ENCODE measurements around the gene POLR3A. TPM values are rescaled to one million over a fixed set of nuclear protein-coding genes. Genes with fewer than 3 reads are reported as not detected.
"Not testable (repeated sequence)": the region's sequence is repeated elsewhere in the genome, so short reads cannot be mapped to it uniquely, and the experiment has no call there.

POLR3A gene
- 10 to 100 TPM in 1 of 6 donors, 1 to 10 TPM in 4, under 1 TPM in 1; 0.92 to 11.2 (median 6.8) TPM for polyA plus RNA-seq (ENCODE audit: low read depth in 6 of 6)

DNA sequence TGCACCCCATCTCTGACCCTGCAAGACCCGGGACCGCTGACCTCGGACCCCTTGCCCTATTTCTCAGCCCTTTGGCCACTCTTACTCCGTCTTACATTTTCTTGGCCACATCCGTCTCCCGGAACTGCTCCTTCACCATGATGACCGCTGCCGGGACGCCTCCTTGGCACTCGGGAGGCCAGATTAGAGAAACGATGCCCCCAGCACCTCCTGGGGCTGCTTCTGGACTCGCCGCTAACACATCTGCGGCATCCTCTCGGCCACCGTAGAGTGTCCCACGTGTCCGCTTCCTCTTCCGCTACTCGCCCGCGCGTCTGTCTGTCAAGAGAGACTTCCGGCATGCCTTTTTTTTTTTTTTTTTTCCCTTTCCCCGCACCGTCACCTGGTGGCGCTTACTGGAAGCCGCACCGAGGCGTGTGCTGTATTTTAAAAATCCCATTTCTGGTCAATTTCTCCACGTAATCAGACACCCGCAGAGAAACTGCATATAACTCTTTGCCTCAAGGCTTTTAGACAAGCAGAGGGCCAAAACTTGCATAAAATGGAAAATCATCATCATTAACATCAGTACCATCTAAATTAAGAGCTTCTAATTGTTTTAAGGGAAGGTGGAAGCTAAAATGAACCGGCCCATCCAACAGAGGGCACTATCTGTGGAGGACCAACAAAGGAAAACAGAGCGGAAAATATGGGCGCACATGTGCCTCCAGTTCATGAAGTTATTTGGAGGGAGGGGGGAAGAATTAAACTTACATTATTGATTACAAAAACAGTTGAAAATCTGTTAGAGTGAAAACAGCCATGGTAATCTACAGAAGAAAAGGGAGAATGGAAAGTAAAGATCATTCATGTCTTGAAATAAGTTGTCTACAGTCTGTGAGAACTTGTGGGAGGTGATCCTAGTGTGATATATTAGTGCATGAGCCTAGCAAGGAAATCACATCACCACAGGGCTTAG lies at the start of gene POLR3A:
TSS of gene POLR3A (minus strand) at position 247 of the 958 bp plus-strand sequence. CDS start at position 139, 108 bp downstream.
- Mint-ChIP-seq H3K27ac (peak within 1 kb of the TSS; percentile 93 to 98 (median 94)), H3K4me3 (peak within 1 kb of the TSS; percentile 94 to 100 (median 99)), H3K27me3 (no peaks in the 10 kb centered on the region), H3K9me3 (peaks cover 0 to 3% (median 0%) of the 10 kb centered on the region in 7 donors), H3K4me1 (peaks cover 30 to 41% (median 37%) of the 10 kb centered on the region in 3 donors), H3K36me3 (peaks cover 15 to 27% of the 10 kb centered on the region in 2 donors)
- ATAC-seq (ENCODE audit: low read depth in 2 of 2) (peak; percentile 56 to 64), DNase-seq (peak; percentile 91)

GRCh38 chr10:78078539-78079330 lies 49.4 kb upstream of the POLR3A start:
- ATAC-seq (ENCODE audit: low read depth in 2 of 2), result no peak
- H3K27ac Mint-ChIP-seq, result no peak overlapping the region

DNA sequence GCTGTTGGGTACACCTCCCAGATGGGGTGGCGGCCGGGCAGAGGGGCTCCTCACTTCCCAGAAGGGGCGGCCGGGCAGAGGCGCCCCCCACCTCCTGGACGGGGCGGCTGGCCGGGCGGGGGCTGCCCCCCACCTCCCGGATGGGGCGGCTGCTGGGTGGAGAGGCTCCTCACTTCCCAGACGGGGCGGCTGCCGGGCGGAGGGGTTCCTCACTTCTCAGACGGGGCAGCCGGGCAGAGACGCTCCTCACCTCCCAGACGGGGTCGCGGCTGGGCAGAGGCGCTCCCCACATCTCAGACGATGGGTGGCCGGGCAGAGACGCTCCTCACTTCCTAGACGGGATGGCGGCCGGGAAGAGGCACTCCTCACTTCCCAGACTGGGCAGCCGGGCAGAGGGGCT lies 46.5 kb upstream of the POLR3A start:
- DNase-seq; ATAC-seq (ENCODE audit: low read depth in 2 of 2); H3K4me3 Mint-ChIP-seq; H3K36me3 Mint-ChIP-seq; H3K4me1 Mint-ChIP-seq; H3K27me3 Mint-ChIP-seq; H3K27ac Mint-ChIP-seq: not testable (repeated sequence)
- H3K9me3 Mint-ChIP-seq, result peaks cover 5 to 21% (median 10%) of the 10 kb centered on the region in 7 donors

More at GRCh38 chr10:78078539-78079330, 49.4 kb upstream of the POLR3A start:
- H3K4me1 Mint-ChIP-seq, result no peaks in the 10 kb centered on the region
- H3K4me3 Mint-ChIP-seq, result no peak overlapping the region
- peaks cover 4 to 7% of the 10 kb centered on the region in 2 donors for H3K36me3 Mint-ChIP-seq
- H3K27me3 Mint-ChIP-seq, result peaks cover 5 to 17% (median 14%) of the 10 kb centered on the region in 3 donors
- H3K9me3 Mint-ChIP-seq, result peaks cover 5 to 21% (median 10%) of the 10 kb centered on the region in 7 donors
- DNase-seq, result no peak

DNA sequence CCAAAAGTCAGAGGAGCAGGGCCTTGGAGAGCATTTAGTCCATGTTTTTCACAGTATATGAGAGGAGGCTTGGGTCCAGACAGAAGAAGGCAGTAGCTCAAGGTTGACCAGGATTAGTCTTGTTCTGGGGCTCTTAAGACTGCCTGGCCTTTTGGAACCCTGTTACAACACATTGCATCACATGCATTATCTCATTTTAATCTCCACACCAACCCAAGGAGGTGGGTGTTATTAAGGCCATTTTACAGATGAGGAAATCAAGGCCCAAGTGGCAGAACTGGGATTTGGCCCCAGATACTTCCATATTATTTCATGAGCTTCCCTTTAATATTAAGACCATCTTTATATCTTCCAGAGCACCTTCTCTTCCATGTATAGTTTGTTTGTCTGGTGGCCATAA lies 43.2 kb upstream of the POLR3A start:
- H3K36me3 Mint-ChIP-seq, result peaks cover 4 to 7% of the 10 kb centered on the region in 2 donors

DNA sequence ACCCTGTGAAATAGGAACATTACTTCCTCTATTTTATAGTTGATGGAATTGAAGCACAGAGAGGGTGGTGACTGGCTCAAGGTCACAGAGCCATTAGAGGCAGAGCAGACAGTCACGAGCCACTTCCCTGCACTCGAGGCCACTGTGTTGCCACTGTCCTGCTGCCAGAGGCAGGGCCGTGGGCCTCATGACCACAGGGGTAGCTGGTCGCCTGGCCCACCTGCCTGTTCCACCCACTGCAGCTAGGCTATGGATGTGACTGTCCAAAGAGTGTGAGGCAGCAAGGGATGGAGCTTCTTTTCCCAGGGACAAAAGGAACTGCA lies 42.5 kb upstream of the POLR3A start:
- peaks cover 5 to 13% (median 7%) of the 10 kb centered on the region in 7 donors for H3K9me3 Mint-ChIP-seq

More for the DNA sequence above, 43.2 kb upstream of the POLR3A start:
- no peaks in the 10 kb centered on the region for H3K4me1 Mint-ChIP-seq
- H3K27ac Mint-ChIP-seq, result no peak overlapping the region
- H3K9me3 Mint-ChIP-seq, result peaks cover 5 to 16% (median 10%) of the 10 kb centered on the region in 7 donors
- DNase-seq (no peak), ATAC-seq (ENCODE audit: low read depth in 2 of 2) (no peak)
- H3K4me3 Mint-ChIP-seq, result no peak overlapping the region
- no peaks in the 10 kb centered on the region for H3K27me3 Mint-ChIP-seq

GRCh38 chr10:78071140-78071856 lies 42.0 kb upstream of the POLR3A start:
- Mint-ChIP-seq H3K9me3 (peaks cover 3 to 13% (median 7%) of the 10 kb centered on the region in 7 donors), H3K27ac (no peak overlapping the region), H3K4me3 (no peak overlapping the region)

More for the DNA sequence above, 42.5 kb upstream of the POLR3A start:
- no peaks in the 10 kb centered on the region for H3K27me3 Mint-ChIP-seq
- DNase-seq, result no peak
- no peak overlapping the region for H3K27ac Mint-ChIP-seq
- H3K4me3 Mint-ChIP-seq, result no peak overlapping the region
- no peak for ATAC-seq (ENCODE audit: low read depth in 2 of 2)
- H3K36me3 Mint-ChIP-seq, result peaks cover 4 to 7% of the 10 kb centered on the region in 2 donors
- no peaks in the 10 kb centered on the region for H3K4me1 Mint-ChIP-seq

DNA sequence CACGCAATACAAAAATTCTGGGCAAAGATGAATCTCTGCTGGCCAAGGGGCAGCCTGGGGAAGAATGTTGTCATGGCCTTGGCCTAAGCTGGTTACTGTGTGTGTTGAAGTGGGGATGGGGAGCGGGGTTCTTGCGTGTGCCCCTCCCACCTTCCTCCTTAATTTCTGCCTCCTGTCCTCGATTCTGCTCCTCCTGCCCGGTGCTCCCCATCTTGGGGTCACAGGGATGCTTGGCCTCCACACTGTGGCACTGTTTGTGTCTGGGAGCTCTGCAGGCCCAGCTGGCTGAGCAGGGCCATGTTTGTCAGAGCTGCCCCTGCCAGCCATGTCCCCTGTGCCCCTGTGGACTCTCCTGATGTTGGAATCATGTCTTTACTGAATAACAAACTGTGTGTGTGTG lies 41.4 kb upstream of the POLR3A start:
- Mint-ChIP-seq H3K27me3 (no peaks in the 10 kb centered on the region), H3K4me1 (no peaks in the 10 kb centered on the region), H3K9me3 (peaks cover 2 to 13% (median 7%) of the 10 kb centered on the region in 7 donors), H3K36me3 (peaks cover 4 to 7% of the 10 kb centered on the region in 2 donors), H3K27ac (no peak overlapping the region), H3K4me3 (no peak overlapping the region)
- DNase-seq (no peak), ATAC-seq (ENCODE audit: low read depth in 2 of 2) (no peak)

More at GRCh38 chr10:78071140-78071856, 42.0 kb upstream of the POLR3A start:
- Mint-ChIP-seq H3K36me3 (peaks cover 4 to 7% of the 10 kb centered on the region in 2 donors), H3K27me3 (no peaks in the 10 kb centered on the region), H3K4me1 (no peaks in the 10 kb centered on the region)
- ATAC-seq (ENCODE audit: low read depth in 2 of 2) (no peak), DNase-seq (no peak)

DNA sequence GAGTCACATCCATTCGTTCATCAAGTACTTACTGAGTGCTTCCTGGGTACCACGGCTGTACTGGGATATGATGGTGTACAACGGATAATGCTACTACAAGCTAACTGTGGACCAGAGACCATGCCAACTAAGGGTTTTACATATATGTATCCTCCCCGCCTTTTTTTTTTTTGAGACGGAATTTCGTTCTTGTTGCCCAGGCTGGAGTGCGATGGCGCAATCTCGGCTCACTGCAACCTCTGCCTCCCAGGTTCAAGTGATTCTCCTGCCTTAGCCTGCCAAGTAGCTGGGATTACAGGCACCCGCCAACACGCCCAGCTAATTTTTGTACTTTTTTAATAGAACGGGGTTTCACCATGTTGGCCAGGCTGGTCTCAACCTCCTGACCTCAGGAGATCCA lies 40.7 kb upstream of the POLR3A start:
- DNase-seq; H3K4me1 Mint-ChIP-seq; ATAC-seq (ENCODE audit: low read depth in 2 of 2); H3K27me3 Mint-ChIP-seq; H3K9me3 Mint-ChIP-seq; H3K36me3 Mint-ChIP-seq; H3K4me3 Mint-ChIP-seq; H3K27ac Mint-ChIP-seq: not testable (repeated sequence)

DNA sequence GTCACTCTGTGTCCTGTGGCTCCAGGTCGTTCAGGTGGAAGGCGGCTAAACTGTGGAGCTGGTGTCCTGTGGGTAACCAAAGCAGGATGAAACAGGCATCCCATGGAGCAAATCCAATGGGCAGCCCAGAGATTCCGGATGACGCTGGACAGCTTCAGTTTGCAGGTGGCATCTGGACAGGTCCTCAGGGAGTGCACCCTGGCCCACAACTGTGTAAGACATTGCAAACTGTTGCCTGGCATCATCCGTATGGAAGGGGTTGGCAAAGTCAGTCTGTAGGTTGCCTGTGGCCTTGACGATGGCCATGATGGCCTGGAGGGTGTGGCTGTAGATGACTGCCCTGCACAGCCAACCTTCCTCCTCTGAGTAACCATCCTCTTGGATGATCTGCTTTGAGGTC lies 39.8 kb upstream of the POLR3A start:
- H3K4me3 Mint-ChIP-seq, result no peak overlapping the region
- no peaks in the 10 kb centered on the region for H3K27me3 Mint-ChIP-seq
- H3K36me3 Mint-ChIP-seq, result peaks cover 1 to 2% of the 10 kb centered on the region in 2 donors
- ATAC-seq (ENCODE audit: low read depth in 2 of 2) (no peak), DNase-seq (no peak)
- peaks cover 0 to 4% (median 1%) of the 10 kb centered on the region in 7 donors for H3K9me3 Mint-ChIP-seq
- H3K4me1 Mint-ChIP-seq, result no peaks in the 10 kb centered on the region
- no peak overlapping the region for H3K27ac Mint-ChIP-seq

DNA sequence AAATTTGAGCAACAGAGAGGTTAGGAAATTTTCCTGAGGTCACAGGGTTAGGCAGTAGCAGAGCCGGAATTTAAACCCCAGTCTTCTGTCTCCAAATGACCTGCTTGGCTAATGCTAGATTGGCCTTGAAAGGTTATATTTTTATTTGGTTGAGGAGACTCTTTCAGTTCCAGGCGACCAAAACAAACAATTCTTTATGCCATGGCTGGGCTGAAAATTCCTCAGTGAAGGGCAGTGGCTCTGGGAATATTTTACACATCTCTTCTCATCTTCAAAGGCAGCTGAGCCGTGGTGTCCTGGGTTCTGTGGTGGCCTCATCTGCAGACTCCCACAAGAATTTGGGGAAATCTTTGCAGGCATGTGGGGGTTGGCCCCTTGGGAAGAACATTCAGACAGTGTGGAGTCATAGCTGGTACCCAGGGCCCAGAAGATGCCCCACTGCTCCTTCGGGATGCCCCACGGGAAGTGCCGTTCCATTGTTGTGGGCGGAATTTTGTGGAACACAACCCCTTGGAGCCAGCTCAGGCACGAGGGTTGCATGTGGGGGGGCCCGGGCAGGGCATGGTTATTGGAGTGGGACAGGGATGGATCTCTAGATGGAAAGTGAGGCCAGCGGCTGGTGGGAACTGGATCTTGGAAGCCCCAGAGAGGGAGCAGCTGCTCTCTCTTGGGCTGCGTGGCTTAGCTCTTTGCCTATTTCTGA lies 37.6 kb upstream of the POLR3A start:
- DNase-seq (no peak), ATAC-seq (ENCODE audit: low read depth in 2 of 2) (no peak)
- H3K36me3 Mint-ChIP-seq, result no peaks in the 10 kb centered on the region
- no peak overlapping the region for H3K27ac Mint-ChIP-seq
- H3K4me3 Mint-ChIP-seq, result no peak overlapping the region
- H3K4me1 Mint-ChIP-seq, result no peaks in the 10 kb centered on the region
- H3K27me3 Mint-ChIP-seq, result no peaks in the 10 kb centered on the region
- H3K9me3 Mint-ChIP-seq, result peaks cover 0 to 1% (median 0%) of the 10 kb centered on the region in 7 donors

DNA sequence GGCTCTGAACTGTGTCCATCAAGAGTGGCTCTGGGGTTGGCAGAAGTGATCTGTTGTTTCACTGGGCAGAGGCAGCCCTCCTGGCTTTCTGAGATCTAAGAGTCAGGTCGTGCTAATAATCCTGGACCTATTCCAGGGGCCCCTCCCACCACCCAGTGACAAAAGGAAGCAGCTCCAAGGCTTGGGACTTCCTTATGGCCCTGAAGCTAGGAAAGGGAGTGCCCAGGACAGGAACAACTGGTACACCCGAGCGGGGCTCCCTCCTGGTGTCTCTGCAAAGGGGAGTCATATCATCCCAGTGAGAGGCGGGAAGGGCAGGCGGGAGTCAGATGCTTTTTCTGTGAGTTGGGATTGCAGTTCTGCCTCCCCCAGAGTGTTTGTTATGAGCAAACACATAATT lies 36.7 kb upstream of the POLR3A start:
- Mint-ChIP-seq H3K36me3 (no peaks in the 10 kb centered on the region), H3K9me3 (peaks cover 0 to 1% (median 0%) of the 10 kb centered on the region in 7 donors), H3K27me3 (no peaks in the 10 kb centered on the region), H3K4me1 (no peaks in the 10 kb centered on the region), H3K27ac (no peak overlapping the region), H3K4me3 (no peak overlapping the region)
- DNase-seq (no peak), ATAC-seq (ENCODE audit: low read depth in 2 of 2) (no peak)

GRCh38 chr10:78065611-78066010 lies 36.3 kb upstream of the POLR3A start:
- Mint-ChIP-seq H3K9me3 (peaks cover 0 to 1% (median 0%) of the 10 kb centered on the region in 7 donors), H3K27me3 (no peaks in the 10 kb centered on the region), H3K27ac (peak overlapping the region in 1 of 6 donors; percentile 83), H3K4me3 (no peak overlapping the region), H3K36me3 (no peaks in the 10 kb centered on the region), H3K4me1 (no peaks in the 10 kb centered on the region)
- DNase-seq, result no peak
- ATAC-seq (ENCODE audit: low read depth in 2 of 2), result no peak

All from naive B cell (primary cell).